ENCODE results near the gene NINJ2.

DNA sequence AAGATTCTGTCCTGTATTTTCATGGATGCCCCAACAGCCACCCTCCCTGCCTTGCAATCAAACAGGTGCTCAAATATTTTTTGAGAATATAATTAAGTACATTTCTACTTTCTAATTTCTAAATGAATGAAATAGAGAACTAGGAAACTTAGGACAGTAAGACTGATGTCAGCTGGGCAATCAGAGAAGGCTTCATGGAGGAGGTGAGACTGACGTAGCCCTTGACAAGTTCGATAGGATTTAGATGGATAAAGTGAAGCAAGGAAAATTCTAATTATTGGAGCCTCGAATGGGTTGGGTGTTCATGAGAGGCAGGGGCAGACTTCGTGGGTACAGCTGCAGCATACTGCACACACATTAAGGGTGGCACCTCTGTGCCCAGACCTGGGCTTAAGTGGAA is 36.0 kb downstream of the NINJ2 start:
- TF ChIP-seq, protein P1, sequence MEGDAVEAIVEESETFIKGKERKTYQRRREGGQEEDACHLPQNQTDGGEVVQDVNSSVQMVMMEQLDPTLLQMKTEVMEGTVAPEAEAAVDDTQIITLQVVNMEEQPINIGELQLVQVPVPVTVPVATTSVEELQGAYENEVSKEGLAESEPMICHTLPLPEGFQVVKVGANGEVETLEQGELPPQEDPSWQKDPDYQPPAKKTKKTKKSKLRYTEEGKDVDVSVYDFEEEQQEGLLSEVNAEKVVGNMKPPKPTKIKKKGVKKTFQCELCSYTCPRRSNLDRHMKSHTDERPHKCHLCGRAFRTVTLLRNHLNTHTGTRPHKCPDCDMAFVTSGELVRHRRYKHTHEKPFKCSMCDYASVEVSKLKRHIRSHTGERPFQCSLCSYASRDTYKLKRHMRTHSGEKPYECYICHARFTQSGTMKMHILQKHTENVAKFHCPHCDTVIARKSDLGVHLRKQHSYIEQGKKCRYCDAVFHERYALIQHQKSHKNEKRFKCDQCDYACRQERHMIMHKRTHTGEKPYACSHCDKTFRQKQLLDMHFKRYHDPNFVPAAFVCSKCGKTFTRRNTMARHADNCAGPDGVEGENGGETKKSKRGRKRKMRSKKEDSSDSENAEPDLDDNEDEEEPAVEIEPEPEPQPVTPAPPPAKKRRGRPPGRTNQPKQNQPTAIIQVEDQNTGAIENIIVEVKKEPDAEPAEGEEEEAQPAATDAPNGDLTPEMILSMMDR (IDR thresholded peaks at IDR 0.05): no peak
- no peak for TF ChIP-seq POLR2A (IDR thresholded peaks at IDR 0.05)
